C1 segment of cervical spinal cord (tissue), 14 donors: ENCODE data around the gene LCN2.
A peak's percentile ranks its signal among the peaks of the same experiment; 100 is the strongest.

Experiments
- DNase-seq, 14 donors: peaks; one replicate each; lab custom pipeline; 2025; lab: John Stamatoyannopoulos, UW

The LCN2 gene

GRCh38 chr9:128192601-128193371 lies 43.5 kb downstream of the LCN2 start:
- DNase-seq: peak in 11 of 14 donors; percentile 14 to 91 (median 62)

- DNase-seq: peak in 1 of 14 donors; percentile 66
Measured at GRCh38 chr9:128193469-128194096, 44.3 kb downstream of the LCN2 start.

GRCh38 chr9:128201441-128202369 lies 52.5 kb downstream of the LCN2 start:
- no peak for DNase-seq

- DNase-seq: no peak
Measured at GRCh38 chr9:128202648-128203023, 53.4 kb downstream of the LCN2 start.
